HG02943 (cell line): Measurements from ENCODE around the gene BRD4.

Experiments
- ATAC-seq: cut with Tn5 transposase; IDR thresholded peaks from one replicate; pipeline ENCODE4 v1.9.1; 2021; ENCODE audit warnings: mild to moderate bottlenecking, low read depth, moderate library complexity; ENCODE audit not compliant: unreplicated experiment

The BRD4 gene

GRCh38 chr19:15199661-15200552 lies 132.4 kb downstream of the BRD4 start:
- ATAC-seq = no peak

DNA sequence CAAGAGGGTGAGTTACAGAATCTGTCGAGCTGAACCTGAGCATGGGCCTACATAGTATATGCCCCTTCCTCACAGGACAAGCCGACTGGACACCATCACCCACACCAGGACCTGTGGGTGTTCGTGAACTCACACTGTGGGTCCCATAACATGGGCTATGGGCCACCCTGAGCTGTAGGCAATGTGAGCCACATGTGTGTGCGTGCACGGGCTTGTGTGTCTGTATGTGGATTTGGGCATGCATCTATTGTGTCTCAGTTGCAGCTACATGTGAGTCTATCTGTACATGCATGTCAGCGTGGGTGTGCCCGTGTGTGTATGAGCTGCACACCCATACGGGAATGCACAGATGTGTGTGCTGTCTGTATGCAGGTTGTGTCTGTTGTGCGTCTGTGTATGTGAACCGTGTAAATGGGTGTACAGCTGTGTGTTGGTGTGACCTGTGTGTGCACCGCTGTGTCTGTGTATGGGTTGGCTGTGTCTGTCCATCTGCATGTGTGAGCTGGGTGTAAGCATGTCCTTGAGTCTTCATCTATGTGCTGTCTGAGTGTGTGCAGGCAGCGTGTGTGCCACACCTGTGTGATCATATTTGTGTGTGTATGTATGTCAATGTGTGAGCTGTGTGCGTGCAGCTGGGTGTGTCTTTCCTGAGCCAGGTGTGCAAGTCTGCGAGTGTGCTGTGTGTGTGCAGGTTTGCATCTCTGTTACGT lies 133.2 kb downstream of the BRD4 start:
- ATAC-seq = no peak

DNA sequence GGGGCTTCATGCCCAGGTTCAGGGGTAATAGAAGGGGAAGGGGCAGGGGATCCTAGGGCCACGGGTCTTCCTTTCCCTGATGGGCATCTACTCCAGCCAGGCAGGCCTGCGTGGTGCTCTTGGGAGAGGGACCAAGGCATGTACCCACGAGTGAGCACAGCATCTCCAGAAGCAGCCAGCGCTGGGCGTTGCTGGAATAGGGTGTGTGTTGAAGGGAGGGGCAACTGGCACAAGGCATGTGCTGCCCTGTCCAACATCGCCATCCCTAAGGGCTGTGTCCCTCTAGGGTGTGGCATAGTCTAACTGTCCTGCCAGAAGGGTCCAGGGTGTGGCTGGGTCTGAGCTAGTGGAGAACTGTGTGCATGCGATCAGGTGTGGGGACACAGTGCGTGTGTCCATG lies 134.4 kb downstream of the BRD4 start:
- ATAC-seq = no peak

GRCh38 chr19:15197275-15197941 lies 134.9 kb downstream of the BRD4 start:
- ATAC-seq = no peak

- no peak for ATAC-seq
Measured at GRCh38 chr19:15196360-15197005, 135.9 kb downstream of the BRD4 start.

- ATAC-seq = no peak
Measured at GRCh38 chr19:15195371-15196334, 136.7 kb downstream of the BRD4 start.

- no peak for ATAC-seq
Measured at GRCh38 chr19:15194938-15195337, 137.4 kb downstream of the BRD4 start.

- ATAC-seq = no peak
Measured at GRCh38 chr19:15191982-15192381, 140.4 kb downstream of the BRD4 start.

- ATAC-seq = no peak
Measured at GRCh38 chr19:15191514-15191913, 140.8 kb downstream of the BRD4 start.

DNA sequence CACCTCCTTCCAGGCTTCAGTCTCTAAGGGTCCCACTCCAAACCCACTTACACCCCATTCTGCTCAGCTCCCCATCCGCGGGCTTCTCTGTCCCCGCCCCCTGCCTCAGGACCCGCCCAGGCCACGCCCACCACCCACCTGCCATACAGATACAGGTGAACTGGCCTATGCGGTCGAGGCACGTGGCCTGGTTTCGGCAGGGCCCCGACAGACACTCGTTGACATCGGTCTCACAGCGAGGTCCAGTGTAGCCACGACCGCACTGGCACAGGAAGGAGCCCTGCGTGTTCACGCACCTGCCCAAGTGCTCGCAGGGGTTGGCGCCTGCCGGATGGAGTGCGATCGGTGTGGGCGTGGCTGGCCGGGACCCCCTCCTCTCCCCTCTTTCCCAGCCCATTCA lies 143.5 kb downstream of the BRD4 start:
- no peak for ATAC-seq

- ATAC-seq = no peak
Measured at GRCh38 chr19:15187026-15188007, 145.0 kb downstream of the BRD4 start.
